Measurements from ENCODE around the gene GUCY1A2.
"Not testable (repeated sequence)": the region's sequence is repeated elsewhere in the genome, so short reads cannot be mapped to it uniquely, and the experiment has no call there.

The GUCY1A2 gene

GRCh38 chr11:106852779-106853178 is 165.5 kb downstream of the GUCY1A2 start:
- FAIRE-seq = no peak

GRCh38 chr11:106848526-106848925 is 169.8 kb downstream of the GUCY1A2 start:
- no peak for FAIRE-seq
- DNase-seq (ENCODE audit: insufficient read length, low spot score) = no peak

More at GRCh38 chr11:106852779-106853178, 165.5 kb downstream of the GUCY1A2 start:
- no peak for DNase-seq (ENCODE audit: insufficient read length, low spot score)

- FAIRE-seq (no peak), DNase-seq (ENCODE audit: insufficient read length, low spot score) (no peak)
Measured at GRCh38 chr11:106842134-106842533, 176.1 kb downstream of the GUCY1A2 start.

GRCh38 chr11:106840947-106841346 is 177.3 kb downstream of the GUCY1A2 start:
- DNase-seq (ENCODE audit: insufficient read length, low spot score) = no peak
- no peak for FAIRE-seq

GRCh38 chr11:106840146-106840545 is 178.1 kb downstream of the GUCY1A2 start:
- DNase-seq (ENCODE audit: insufficient read length, low spot score) (no peak), FAIRE-seq (no peak)

- FAIRE-seq = no peak
- DNase-seq (ENCODE audit: insufficient read length, low spot score) = no peak
Measured at GRCh38 chr11:106834567-106834966, 183.7 kb downstream of the GUCY1A2 start.

- DNase-seq (ENCODE audit: insufficient read length, low spot score) (no peak), FAIRE-seq (no peak)
Measured at GRCh38 chr11:106828976-106829375, 189.3 kb downstream of the GUCY1A2 start.

GRCh38 chr11:106828576-106828975 is 189.7 kb downstream of the GUCY1A2 start:
- no peak for FAIRE-seq
- DNase-seq (ENCODE audit: insufficient read length, low spot score) = no peak

- no peak for FAIRE-seq
- no peak for DNase-seq (ENCODE audit: insufficient read length, low spot score)
Measured at GRCh38 chr11:106827687-106828086, 190.6 kb downstream of the GUCY1A2 start.

- FAIRE-seq; DNase-seq (ENCODE audit: insufficient read length, low spot score): not testable (repeated sequence)
Measured at GRCh38 chr11:106826558-106826957, 191.7 kb downstream of the GUCY1A2 start.

- FAIRE-seq (no peak), DNase-seq (ENCODE audit: insufficient read length, low spot score) (no peak)
Measured at GRCh38 chr11:106821826-106822225, 196.4 kb downstream of the GUCY1A2 start.

- no peak for DNase-seq (ENCODE audit: insufficient read length, low spot score)
- FAIRE-seq = no peak
Measured at GRCh38 chr11:106821291-106821690, 197.0 kb downstream of the GUCY1A2 start.

- DNase-seq (ENCODE audit: insufficient read length, low spot score) (no peak), FAIRE-seq (no peak)
Measured at GRCh38 chr11:106818443-106818842, 199.8 kb downstream of the GUCY1A2 start.

- DNase-seq (ENCODE audit: insufficient read length, low spot score) = no peak
- FAIRE-seq = no peak
Measured at GRCh38 chr11:106815209-106815608, 203.1 kb downstream of the GUCY1A2 start.

GRCh38 chr11:106813806-106814205 is 204.5 kb downstream of the GUCY1A2 start:
- FAIRE-seq (no peak), DNase-seq (ENCODE audit: insufficient read length, low spot score) (no peak)

- no peak for FAIRE-seq
- DNase-seq (ENCODE audit: insufficient read length, low spot score) = no peak
Measured at GRCh38 chr11:106794058-106794457, 224.2 kb downstream of the GUCY1A2 start.

- no peak for FAIRE-seq
Measured at GRCh38 chr11:106789406-106789805, 228.9 kb downstream of the GUCY1A2 start.

GRCh38 chr11:106787454-106787853 is 230.8 kb downstream of the GUCY1A2 start:
- FAIRE-seq (no peak), DNase-seq (ENCODE audit: insufficient read length, low spot score) (no peak)

More at GRCh38 chr11:106789406-106789805, 228.9 kb downstream of the GUCY1A2 start:
- no peak for DNase-seq (ENCODE audit: insufficient read length, low spot score)

- FAIRE-seq = no peak
Measured at GRCh38 chr11:106785913-106786650, 232.2 kb downstream of the GUCY1A2 start.

GRCh38 chr11:106777302-106777701 is 241.0 kb downstream of the GUCY1A2 start:
- not testable (repeated sequence) for FAIRE-seq; DNase-seq (ENCODE audit: insufficient read length, low spot score)

More at GRCh38 chr11:106785913-106786650, 232.2 kb downstream of the GUCY1A2 start:
- DNase-seq (ENCODE audit: insufficient read length, low spot score) = no peak

GRCh38 chr11:106770489-106771085 is 247.7 kb downstream of the GUCY1A2 start:
- FAIRE-seq (no peak), DNase-seq (ENCODE audit: insufficient read length, low spot score) (no peak)
